GM12872 (cell line): Measurements from ENCODE around the gene TMC1.

Experiments used
- CTCF ChIP-seq: IDR thresholded peaks from 3 replicates; pipeline ENCODE4 v1.5.1; 2011; ENCODE audit warnings: low read depth, mild to moderate bottlenecking, low read length, moderate library complexity; ENCODE audit not compliant: insufficient read depth

TMC1 gene

DNA sequence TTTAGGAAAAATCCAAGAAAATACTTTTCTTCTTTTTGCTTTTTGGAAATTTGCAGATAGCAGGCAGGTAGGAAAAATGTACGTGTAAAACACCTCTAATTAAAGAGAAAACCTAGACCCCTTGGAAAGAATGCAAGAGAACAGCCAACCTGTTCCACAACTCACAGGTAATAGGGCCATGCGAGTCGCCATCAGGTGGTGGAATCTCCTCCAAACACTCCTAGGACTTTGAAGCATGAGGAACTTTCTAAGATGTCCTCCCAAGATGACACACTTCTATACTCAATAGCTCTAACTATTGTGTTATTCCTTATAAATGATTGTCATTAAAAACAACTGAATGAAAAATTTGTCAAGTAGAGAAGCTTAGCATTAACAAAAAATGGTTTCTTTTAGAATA lies 174.0 kb downstream of the TMC1 start:
- no peak for TF ChIP-seq CTCF

DNA sequence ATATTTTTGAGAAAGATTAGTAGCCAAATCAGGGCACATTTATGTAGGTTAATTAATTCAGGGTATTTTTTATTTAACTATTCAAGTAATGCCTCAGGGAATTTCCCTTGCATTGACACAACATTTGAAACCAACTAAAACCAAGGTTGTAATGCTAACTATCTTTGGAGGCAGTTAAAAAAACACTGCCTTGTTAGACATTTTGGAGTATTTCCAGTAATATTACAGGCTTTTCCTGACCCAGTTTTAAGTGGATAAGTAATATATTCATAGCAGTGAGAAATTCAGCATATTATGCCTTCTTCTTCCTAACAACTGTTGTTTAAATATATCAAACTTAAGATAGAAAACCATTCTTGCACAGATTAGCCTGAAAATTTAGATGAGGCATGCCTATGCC lies 175.1 kb downstream of the TMC1 start:
- TF ChIP-seq CTCF: no peak

DNA sequence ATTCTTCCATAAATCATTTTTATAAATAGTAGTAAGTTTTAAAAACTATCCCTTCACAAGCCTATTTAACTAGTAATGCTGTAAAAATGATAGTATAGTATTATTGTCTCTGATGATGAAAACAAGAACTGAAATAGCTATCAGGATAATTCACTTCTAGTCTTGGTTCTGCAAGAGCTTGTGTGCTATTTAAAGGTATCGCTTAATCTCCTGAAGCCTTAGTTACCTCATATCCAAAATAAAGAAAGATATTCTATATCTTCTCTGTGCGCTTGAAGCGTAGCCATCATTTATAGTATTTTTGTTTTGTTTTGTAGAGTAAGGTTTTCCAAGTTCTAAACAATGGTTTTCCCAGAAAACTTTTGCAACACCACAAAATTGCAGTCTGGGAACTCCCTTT lies 180.1 kb downstream of the TMC1 start:
- TF ChIP-seq CTCF: no peak

DNA sequence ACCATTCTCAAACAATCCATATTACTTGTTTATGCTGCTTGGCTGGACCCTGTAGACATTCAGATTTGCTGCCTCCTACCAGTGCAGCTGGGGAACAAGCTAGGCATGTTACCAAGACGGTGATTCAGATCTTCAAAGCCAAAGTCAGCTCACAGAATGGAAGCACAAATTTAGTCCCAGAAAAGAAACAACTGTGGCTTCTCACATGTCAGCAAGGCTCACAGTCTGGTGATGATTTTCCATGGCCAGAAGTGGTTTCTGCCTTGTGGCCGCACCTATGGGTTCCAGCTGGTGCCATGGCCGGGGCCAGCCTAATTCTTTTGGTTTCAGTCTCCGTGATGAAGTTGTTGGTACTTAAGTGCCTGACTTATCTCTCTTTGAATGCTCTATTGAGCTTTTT lies 182.2 kb downstream of the TMC1 start:
- no peak for TF ChIP-seq CTCF

GRCh38 chr9:72704688-72705375 lies 183.4 kb downstream of the TMC1 start:
- no peak for TF ChIP-seq CTCF

DNA sequence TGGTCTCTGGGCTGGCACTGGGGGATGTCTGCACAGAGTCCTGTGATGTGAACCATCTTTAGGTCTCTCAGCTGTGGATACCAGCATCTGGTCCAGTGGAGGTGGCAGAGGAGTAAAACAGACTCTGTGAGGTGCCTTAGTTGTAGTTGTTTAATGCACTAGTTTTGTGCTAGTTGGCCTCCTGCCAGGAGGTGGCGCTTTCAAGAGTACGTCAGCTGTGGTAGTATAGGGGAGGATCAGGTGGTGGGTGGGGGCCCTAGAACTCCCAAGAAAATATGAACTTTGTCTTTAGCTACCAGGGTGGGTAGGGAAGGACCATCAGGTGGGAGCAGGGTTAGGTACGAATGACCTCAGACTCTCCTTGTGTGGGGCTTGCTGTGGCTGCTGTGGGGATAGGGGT lies 197.1 kb downstream of the TMC1 start:
- TF ChIP-seq CTCF: peak; percentile 26; the same call in 1 of the 3 replicates

DNA sequence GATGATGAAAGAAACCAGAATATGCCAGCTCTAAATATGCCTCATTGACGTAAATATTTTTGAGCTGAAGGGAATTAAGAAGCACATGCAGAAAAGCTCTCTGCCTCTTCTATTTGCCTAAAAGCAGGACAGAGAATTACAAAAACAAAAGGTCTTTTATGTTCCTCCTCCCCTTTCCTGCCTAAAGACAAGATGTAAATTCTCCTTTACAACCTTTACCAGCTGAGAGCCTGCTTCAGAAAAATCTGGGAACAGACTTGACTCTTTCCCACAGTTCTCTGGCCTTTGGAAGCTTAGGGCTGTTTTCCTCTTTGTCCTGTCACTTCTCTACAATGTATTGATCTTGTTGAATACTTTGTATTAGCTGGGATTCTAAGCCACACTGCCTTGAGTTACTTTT lies 199.7 kb downstream of the TMC1 start:
- no peak for TF ChIP-seq CTCF
